ENCODE results near the gene TACC2. TPM values are rescaled to one million over a fixed set of nuclear protein-coding genes. Genes with fewer than 3 reads are reported as not detected.
A peak's percentile ranks its signal among the peaks of the same experiment; 100 is the strongest.
"Not testable (repeated sequence)": the region's sequence is repeated elsewhere in the genome, so short reads cannot be mapped to it uniquely, and the experiment has no call there.

TACC2 gene
- polyA plus RNA-seq, 4 donors, result 28.6 to 99.5 (median 77.2) TPM

GRCh38 chr10:122201401-122201800 lies 212.4 kb downstream of the TACC2 start:
- FAIRE-seq (no peak), DNase-seq (no peak)
- 93 to 95% (median 94%) methylated on average over 9 of the region's 9 CpGs for WGBS, 3 donors

GRCh38 chr10:122203180-122203579 lies 214.2 kb downstream of the TACC2 start:
- 89 to 96% (median 96%) methylated on average over 12 to 33 of the region's 33 CpGs for WGBS, 3 donors
- not testable (repeated sequence) for FAIRE-seq; DNase-seq; H3K4me3 ChIP-seq (ENCODE audit: low read depth in 1 of 3, low read length in 3 of 3); H3K27me3 ChIP-seq (ENCODE audit: control insufficient read depth in 3 of 3, insufficient read depth in 3 of 3, low read length in 3 of 3); H3K27ac ChIP-seq (ENCODE audit: low read depth in 1 of 3, low read length in 2 of 3); H3K4me1 ChIP-seq (ENCODE audit: control insufficient read depth in 3 of 3, insufficient read depth in 2 of 3, low read depth in 1 of 3, low read length in 2 of 3)
- Histone ChIP-seq H3K36me3 (ENCODE audit: control insufficient read depth in 3 of 3, insufficient read depth in 2 of 3, low read depth in 1 of 3, low read length in 3 of 3) (peaks cover 0 to 63% (median 5%) of the 10 kb centered on the region in 3 donors), H3K9me3 (ENCODE audit: control insufficient read depth in 2 of 2, insufficient read depth in 1 of 2, low read depth in 1 of 2, low read length in 1 of 2) (peaks cover 0 to 11% of the 10 kb centered on the region in 2 donors)

More at GRCh38 chr10:122201401-122201800, 212.4 kb downstream of the TACC2 start:
- Histone ChIP-seq H3K4me1 (ENCODE audit: control insufficient read depth in 3 of 3, insufficient read depth in 2 of 3, low read depth in 1 of 3, low read length in 2 of 3) (no peaks in the 10 kb centered on the region), H3K36me3 (ENCODE audit: control insufficient read depth in 3 of 3, insufficient read depth in 2 of 3, low read depth in 1 of 3, low read length in 3 of 3) (peaks cover 0 to 63% (median 5%) of the 10 kb centered on the region in 3 donors), H3K9me3 (ENCODE audit: control insufficient read depth in 2 of 2, insufficient read depth in 1 of 2, low read depth in 1 of 2, low read length in 1 of 2) (peaks cover 0 to 11% of the 10 kb centered on the region in 2 donors), H3K4me3 (ENCODE audit: low read depth in 1 of 3, low read length in 3 of 3) (no peak overlapping the region), H3K27me3 (ENCODE audit: control insufficient read depth in 3 of 3, insufficient read depth in 3 of 3, low read length in 3 of 3) (no peaks in the 10 kb centered on the region), H3K27ac (ENCODE audit: low read depth in 1 of 3, low read length in 2 of 3) (no peak overlapping the region)

GRCh38 chr10:122204691-122205489 lies 215.9 kb downstream of the TACC2 start:
- no peaks in the 10 kb centered on the region for H3K27me3 ChIP-seq (ENCODE audit: control insufficient read depth in 3 of 3, insufficient read depth in 3 of 3, low read length in 3 of 3)
- 82 to 90% (median 83%) methylated on average over 15 of the region's 15 CpGs for WGBS, 3 donors
- no peak for FAIRE-seq

GRCh38 chr10:122206471-122207065 lies 217.6 kb downstream of the TACC2 start:
- H3K27me3 ChIP-seq (ENCODE audit: control insufficient read depth in 3 of 3, insufficient read depth in 3 of 3, low read length in 3 of 3), result no peaks in the 10 kb centered on the region
- H3K4me3 ChIP-seq (ENCODE audit: low read depth in 1 of 3, low read length in 3 of 3), result no peak overlapping the region
- no peak for DNase-seq
- H3K27ac ChIP-seq (ENCODE audit: low read depth in 1 of 3, low read length in 2 of 3), result no peak overlapping the region
- peaks cover 0 to 60% (median 9%) of the 10 kb centered on the region in 3 donors for H3K36me3 ChIP-seq (ENCODE audit: control insufficient read depth in 3 of 3, insufficient read depth in 2 of 3, low read depth in 1 of 3, low read length in 3 of 3)
- WGBS, 3 donors, result 89 to 96% (median 91%) methylated on average over 6 of the region's 6 CpGs
- H3K9me3 ChIP-seq (ENCODE audit: control insufficient read depth in 2 of 2, insufficient read depth in 1 of 2, low read depth in 1 of 2, low read length in 1 of 2), result no peaks in the 10 kb centered on the region
- FAIRE-seq, result no peak
- H3K4me1 ChIP-seq (ENCODE audit: control insufficient read depth in 3 of 3, insufficient read depth in 2 of 3, low read depth in 1 of 3, low read length in 2 of 3), result no peaks in the 10 kb centered on the region

More at GRCh38 chr10:122204691-122205489, 215.9 kb downstream of the TACC2 start:
- Histone ChIP-seq H3K27ac (ENCODE audit: low read depth in 1 of 3, low read length in 2 of 3) (no peak overlapping the region), H3K9me3 (ENCODE audit: control insufficient read depth in 2 of 2, insufficient read depth in 1 of 2, low read depth in 1 of 2, low read length in 1 of 2) (peaks cover 0 to under 1% of the 10 kb centered on the region in 2 donors), H3K4me1 (ENCODE audit: control insufficient read depth in 3 of 3, insufficient read depth in 2 of 3, low read depth in 1 of 3, low read length in 2 of 3) (no peaks in the 10 kb centered on the region), H3K4me3 (ENCODE audit: low read depth in 1 of 3, low read length in 3 of 3) (no peak overlapping the region), H3K36me3 (ENCODE audit: control insufficient read depth in 3 of 3, insufficient read depth in 2 of 3, low read depth in 1 of 3, low read length in 3 of 3) (peaks cover 0 to 57% (median 5%) of the 10 kb centered on the region in 3 donors)
- DNase-seq, result no peak

GRCh38 chr10:122207163-122207562 lies 218.2 kb downstream of the TACC2 start:
- peaks cover 0 to 64% (median 10%) of the 10 kb centered on the region in 3 donors for H3K36me3 ChIP-seq (ENCODE audit: control insufficient read depth in 3 of 3, insufficient read depth in 2 of 3, low read depth in 1 of 3, low read length in 3 of 3)
- no peak overlapping the region for H3K27ac ChIP-seq (ENCODE audit: low read depth in 1 of 3, low read length in 2 of 3)
- H3K9me3 ChIP-seq (ENCODE audit: control insufficient read depth in 2 of 2, insufficient read depth in 1 of 2, low read depth in 1 of 2, low read length in 1 of 2), result no peaks in the 10 kb centered on the region
- no peak for FAIRE-seq
- no peaks in the 10 kb centered on the region for H3K4me1 ChIP-seq (ENCODE audit: control insufficient read depth in 3 of 3, insufficient read depth in 2 of 3, low read depth in 1 of 3, low read length in 2 of 3)
- WGBS, 3 donors, result 86 to 93% (median 89%) methylated on average over 6 of the region's 6 CpGs
- H3K4me3 ChIP-seq (ENCODE audit: low read depth in 1 of 3, low read length in 3 of 3), result no peak overlapping the region
- no peaks in the 10 kb centered on the region for H3K27me3 ChIP-seq (ENCODE audit: control insufficient read depth in 3 of 3, insufficient read depth in 3 of 3, low read length in 3 of 3)
- peak in 1 of 2 donors; percentile 41 for DNase-seq

GRCh38 chr10:122207596-122207995 lies 218.6 kb downstream of the TACC2 start:
- Histone ChIP-seq H3K4me1 (ENCODE audit: control insufficient read depth in 3 of 3, insufficient read depth in 2 of 3, low read depth in 1 of 3, low read length in 2 of 3) (no peaks in the 10 kb centered on the region), H3K4me3 (ENCODE audit: low read depth in 1 of 3, low read length in 3 of 3) (no peak overlapping the region), H3K27ac (ENCODE audit: low read depth in 1 of 3, low read length in 2 of 3) (no peak overlapping the region), H3K36me3 (ENCODE audit: control insufficient read depth in 3 of 3, insufficient read depth in 2 of 3, low read depth in 1 of 3, low read length in 3 of 3) (peaks cover 0 to 68% (median 10%) of the 10 kb centered on the region in 3 donors), H3K9me3 (ENCODE audit: control insufficient read depth in 2 of 2, insufficient read depth in 1 of 2, low read depth in 1 of 2, low read length in 1 of 2) (no peaks in the 10 kb centered on the region), H3K27me3 (ENCODE audit: control insufficient read depth in 3 of 3, insufficient read depth in 3 of 3, low read length in 3 of 3) (no peaks in the 10 kb centered on the region)
- DNase-seq (peak in 1 of 2 donors; percentile 18), FAIRE-seq (no peak)
- 55 to 88% (median 65%) methylated on average over 8 of the region's 8 CpGs for WGBS, 3 donors

GRCh38 chr10:122208571-122209430 lies 219.8 kb downstream of the TACC2 start:
- no peaks in the 10 kb centered on the region for H3K9me3 ChIP-seq (ENCODE audit: control insufficient read depth in 2 of 2, insufficient read depth in 1 of 2, low read depth in 1 of 2, low read length in 1 of 2)
- H3K4me3 ChIP-seq (ENCODE audit: low read depth in 1 of 3, low read length in 3 of 3), result no peak overlapping the region
- H3K4me1 ChIP-seq (ENCODE audit: control insufficient read depth in 3 of 3, insufficient read depth in 2 of 3, low read depth in 1 of 3, low read length in 2 of 3), result no peaks in the 10 kb centered on the region
- H3K36me3 ChIP-seq (ENCODE audit: control insufficient read depth in 3 of 3, insufficient read depth in 2 of 3, low read depth in 1 of 3, low read length in 3 of 3), result peaks cover 0 to 77% (median 10%) of the 10 kb centered on the region in 3 donors
- no peak for FAIRE-seq
- H3K27ac ChIP-seq (ENCODE audit: low read depth in 1 of 3, low read length in 2 of 3), result no peak overlapping the region
- 86 to 90% (median 87%) methylated on average over 12 to 14 of the region's 14 CpGs for WGBS, 3 donors
- H3K27me3 ChIP-seq (ENCODE audit: control insufficient read depth in 3 of 3, insufficient read depth in 3 of 3, low read length in 3 of 3), result no peaks in the 10 kb centered on the region
- DNase-seq, result no peak

Measured in small intestine (tissue), 7 donors.